GM23338 (cell line): ENCODE data around the gene SCN3B. TPM values are rescaled to one million over a fixed set of nuclear protein-coding genes. Genes with fewer than 3 reads are reported as not detected.

ENCODE experiments used
- ATAC-seq: fragments of 200-7000 bp; cut with Tn5 transposase; 3 replicates; pipeline ENCODE4 v1.9.1; 2020
- DNase-seq: peaks from one replicate; pipeline ENCODE4 v3.0.0-alpha.2; 2015; ENCODE audit warnings: low spot score
- H2AFZ ChIP-seq: fragments of 200-600 bp; sonication (generic); 2 replicates; pipeline ENCODE4 v1.8.0; 2016; ENCODE audit warnings: antibody characterized with exemption, mild to moderate bottlenecking, moderate library complexity
- H3F3A ChIP-seq: fragments of 200-600 bp; sonication (generic); replicated peaks from 2 replicates; pipeline ENCODE4 v1.8.0; 2017; ENCODE audit warnings: antibody characterized with exemption, mixed run types, low read depth
- H3K27ac ChIP-seq: fragments of 200-600 bp; sonication (generic); 2 replicates; pipeline ENCODE4 v1.6.1; 2016; ENCODE audit warnings: low read depth
- H3K27me3 ChIP-seq: fragments of 200-600 bp; sonication (generic); 2 replicates; pipeline ENCODE4 v1.8.0; 2016; ENCODE audit warnings: mild to moderate bottlenecking, mixed run types, moderate library complexity; ENCODE audit not compliant: insufficient read depth
- H3K36me3 ChIP-seq: fragments of 200-600 bp; sonication (generic); 2 replicates; pipeline ENCODE4 v1.8.0; 2016; ENCODE audit warnings: mild to moderate bottlenecking; ENCODE audit not compliant: insufficient read depth
- H3K4me1 ChIP-seq: fragments of 200-600 bp; sonication (generic); 2 replicates; pipeline ENCODE4 v1.8.0; 2016; ENCODE audit warnings: mild to moderate bottlenecking, moderate library complexity; ENCODE audit not compliant: insufficient read depth
- H3K4me2 ChIP-seq: fragments of 200-600 bp; sonication (generic); 2 replicates; pipeline ENCODE4 v1.7.1; 2017; ENCODE audit warnings: mixed run types
- H3K4me3 ChIP-seq: fragments of 200-600 bp; sonication (generic); 2 replicates; pipeline ENCODE4 v1.6.1; 2016; ENCODE audit warnings: mixed run types
- H3K79me2 ChIP-seq: fragments of 200-600 bp; sonication (generic); replicated peaks from 2 replicates; pipeline ENCODE4 v1.8.0; 2017; ENCODE audit warnings: mild to moderate bottlenecking; ENCODE audit not compliant: insufficient read depth
- H3K9me2 ChIP-seq: fragments of 200-600 bp; sonication (generic); 2 replicates; pipeline ENCODE4 v1.8.0; 2017; ENCODE audit not compliant: insufficient read depth
- H4K20me1 ChIP-seq: fragments of 200-600 bp; sonication (generic); replicated peaks from 2 replicates; pipeline ENCODE4 v1.8.0; 2017; ENCODE audit warnings: mild to moderate bottlenecking; ENCODE audit not compliant: insufficient read depth
- H3K27ac Mint-ChIP-seq: 2 replicates; pipeline ENCODE4 v1.8.0; 2020; ENCODE audit warnings: inconsistent platforms, mild to moderate bottlenecking, moderate library complexity, mixed read lengths
- H3K27me3 Mint-ChIP-seq: 3 replicates; pipeline ENCODE4 v1.8.0; 2022; ENCODE audit warnings: low read depth, mild to moderate bottlenecking, moderate library complexity, mixed read lengths, inconsistent platforms; ENCODE audit not compliant: insufficient read depth, poor library complexity
- H3K36me3 Mint-ChIP-seq: 3 replicates; pipeline ENCODE4 v1.8.0; 2021; ENCODE audit warnings: low read depth, mild to moderate bottlenecking, inconsistent platforms, moderate library complexity, mixed read lengths
- H3K4me1 Mint-ChIP-seq: 3 replicates; pipeline ENCODE4 v1.8.0; 2020; ENCODE audit warnings: mild to moderate bottlenecking, inconsistent platforms, mixed read lengths
- H3K4me3 Mint-ChIP-seq: 3 replicates; pipeline ENCODE4 v1.8.0; 2021; ENCODE audit warnings: moderate library complexity, mild to moderate bottlenecking, inconsistent platforms, mixed read lengths
- H3K9me3 Mint-ChIP-seq: 3 replicates; pipeline ENCODE4 v1.8.0; 2020; ENCODE audit warnings: moderate library complexity, mild to moderate bottlenecking, inconsistent platforms, mixed read lengths
- CREB1 ChIP-seq: fragments of 250-450 bp; sonication (Bioruptor Pico); IDR thresholded peaks from 2 replicates; pipeline ENCODE4 v1.5.0; 2020; ENCODE audit warnings: low read depth, mild to moderate bottlenecking, moderate library complexity
- ETS1 ChIP-seq: IDR thresholded peaks from 2 replicates; pipeline ENCODE4 v1.6.1; 2016; ENCODE audit warnings: antibody characterized with exemption
- EZH2 ChIP-seq: fragments of 200-600 bp; sonication (generic); IDR thresholded peaks from one replicate; pipeline ENCODE4 v1.8.0; 2017; ENCODE audit warnings: antibody characterized with exemption, mild to moderate bottlenecking, low read depth; ENCODE audit not compliant: unreplicated experiment
- EZH2phosphoT487 ChIP-seq: fragments of 200-600 bp; sonication (generic); IDR thresholded peaks from one replicate; pipeline ENCODE4 v1.8.1; 2018; ENCODE audit warnings: antibody characterized with exemption; ENCODE audit not compliant: unreplicated experiment
- JUNB ChIP-seq: IDR thresholded peaks from one replicate; pipeline ENCODE4 v1.6.1; 2016; ENCODE audit warnings: antibody characterized with exemption; ENCODE audit not compliant: unreplicated experiment
- NANOG ChIP-seq: IDR thresholded peaks from 2 replicates; pipeline ENCODE4 v1.6.1; 2016; ENCODE audit warnings: antibody characterized with exemption, borderline replicate concordance
- POLR2AphosphoS5 ChIP-seq: IDR thresholded peaks from 2 replicates; pipeline ENCODE4 v1.6.1; 2016; ENCODE audit warnings: antibody characterized with exemption, low read depth
- STAT1 ChIP-seq: IDR thresholded peaks from one replicate; pipeline ENCODE4 v1.6.1; 2016; ENCODE audit warnings: antibody characterized with exemption; ENCODE audit not compliant: unreplicated experiment
- ZNF114 ChIP-seq: fragments of 250-450 bp; sonication (Bioruptor Pico); IDR thresholded peaks from 2 replicates; pipeline ENCODE4 v1.5.0; 2020; ENCODE audit warnings: mild to moderate bottlenecking, moderate library complexity
- ZNF331 ChIP-seq: fragments of 250-450 bp; sonication (Bioruptor Pico); IDR thresholded peaks from 2 replicates; pipeline ENCODE4 v1.5.0; 2020; ENCODE audit warnings: low read depth, mild to moderate bottlenecking, moderate library complexity
- polyA plus RNA-seq: library from polyadenylated mRNA; unstranded; fragments of >200 nt; fragmentation: Nextera tagmentation; extraction: Ambion mirVana; gene quantifications from 2 replicates; pipeline ENCODE4 v1.2.1, GENCODE V29; 2016
- total RNA-seq: library from RNA; depleted of rRNA; stranded (reverse); fragments of >200 nt; shearing (Covaris generic); gene quantifications from 2 replicates; pipeline ENCODE4 v1.2.3, GENCODE V29; 2014
- TF ChIP-seq, protein P1 (sequence below), 2 experiments: fragments of 200-600 bp in 1 of 2; sonication (generic) in 1 of 2; conservative IDR thresholded peaks; 2 replicates each; pipeline versions ENCODE4 v1.5.1 to v1.6.1; 2016 to 2017; ENCODE audit warnings: antibody characterized with exemption in 2 of 2, low read depth in 2 of 2, mild to moderate bottlenecking in 2 of 2, moderate library complexity in 1 of 2
- TF ChIP-seq, protein P2 (sequence below): fragments of 250-450 bp; sonication (Bioruptor Pico); IDR thresholded peaks from 2 replicates; pipeline ENCODE4 v1.5.0; 2020; ENCODE audit warnings: mild to moderate bottlenecking, moderate library complexity
- TF ChIP-seq, protein P3 (sequence below): IDR thresholded peaks from one replicate; pipeline ENCODE4 v1.6.1; 2018; ENCODE audit warnings: antibody characterized with exemption; ENCODE audit not compliant: unreplicated experiment

SCN3B gene
- total and polyA plus RNA-seq, 2 experiments from 2014 or later: 0.74 to 1.7 TPM

- DNase-seq (no peak), ATAC-seq (no peak)
- Histone ChIP-seq H3K4me3 (no peak overlapping the region), H3K9me2 (no peaks in the 10 kb centered on the region), H2AFZ (no peak overlapping the region), H3F3A (no peaks in the 10 kb centered on the region; the same call in 1 of the 2 replicates), H3K4me1 (peaks cover under 1% of the 10 kb centered on the region), H3K27me3 (no peaks in the 10 kb centered on the region), H3K79me2 (no peaks in the 10 kb centered on the region; the same call in 1 of the 2 replicates), H3K4me2 (no peak overlapping the region), H3K27ac (no peak overlapping the region), H4K20me1 (no peaks in the 10 kb centered on the region), H3K36me3 (no peaks in the 10 kb centered on the region)
- Mint-ChIP-seq H3K27me3 (peaks cover 6% of the 10 kb centered on the region), H3K4me3 (no peak overlapping the region), H3K4me1 (peaks cover 23% of the 10 kb centered on the region), H3K9me3 (peaks cover 3% of the 10 kb centered on the region; the same call in 1 of the 3 replicates), H3K36me3 (peaks cover 5% of the 10 kb centered on the region; the same call in 1 of the 3 replicates), H3K27ac (no peak overlapping the region)
- TF ChIP-seq NANOG (no peak), JUNB (no peak), ETS1 (no peak), EZH2phosphoT487 (no peak), POLR2AphosphoS5 (no peak), STAT1 (no peak), ZNF114 (no peak), ZNF331 (CRISPR knock-in tag) (no peak), EZH2 (no peak), CREB1 (CRISPR knock-in tag) (no peak)
- TF ChIP-seq, protein P1, sequence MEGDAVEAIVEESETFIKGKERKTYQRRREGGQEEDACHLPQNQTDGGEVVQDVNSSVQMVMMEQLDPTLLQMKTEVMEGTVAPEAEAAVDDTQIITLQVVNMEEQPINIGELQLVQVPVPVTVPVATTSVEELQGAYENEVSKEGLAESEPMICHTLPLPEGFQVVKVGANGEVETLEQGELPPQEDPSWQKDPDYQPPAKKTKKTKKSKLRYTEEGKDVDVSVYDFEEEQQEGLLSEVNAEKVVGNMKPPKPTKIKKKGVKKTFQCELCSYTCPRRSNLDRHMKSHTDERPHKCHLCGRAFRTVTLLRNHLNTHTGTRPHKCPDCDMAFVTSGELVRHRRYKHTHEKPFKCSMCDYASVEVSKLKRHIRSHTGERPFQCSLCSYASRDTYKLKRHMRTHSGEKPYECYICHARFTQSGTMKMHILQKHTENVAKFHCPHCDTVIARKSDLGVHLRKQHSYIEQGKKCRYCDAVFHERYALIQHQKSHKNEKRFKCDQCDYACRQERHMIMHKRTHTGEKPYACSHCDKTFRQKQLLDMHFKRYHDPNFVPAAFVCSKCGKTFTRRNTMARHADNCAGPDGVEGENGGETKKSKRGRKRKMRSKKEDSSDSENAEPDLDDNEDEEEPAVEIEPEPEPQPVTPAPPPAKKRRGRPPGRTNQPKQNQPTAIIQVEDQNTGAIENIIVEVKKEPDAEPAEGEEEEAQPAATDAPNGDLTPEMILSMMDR (conservative IDR thresholded peaks at IDR 0.05; ENCODE audit: low read depth in 2 of 2): no peak
- TF ChIP-seq, protein P2, sequence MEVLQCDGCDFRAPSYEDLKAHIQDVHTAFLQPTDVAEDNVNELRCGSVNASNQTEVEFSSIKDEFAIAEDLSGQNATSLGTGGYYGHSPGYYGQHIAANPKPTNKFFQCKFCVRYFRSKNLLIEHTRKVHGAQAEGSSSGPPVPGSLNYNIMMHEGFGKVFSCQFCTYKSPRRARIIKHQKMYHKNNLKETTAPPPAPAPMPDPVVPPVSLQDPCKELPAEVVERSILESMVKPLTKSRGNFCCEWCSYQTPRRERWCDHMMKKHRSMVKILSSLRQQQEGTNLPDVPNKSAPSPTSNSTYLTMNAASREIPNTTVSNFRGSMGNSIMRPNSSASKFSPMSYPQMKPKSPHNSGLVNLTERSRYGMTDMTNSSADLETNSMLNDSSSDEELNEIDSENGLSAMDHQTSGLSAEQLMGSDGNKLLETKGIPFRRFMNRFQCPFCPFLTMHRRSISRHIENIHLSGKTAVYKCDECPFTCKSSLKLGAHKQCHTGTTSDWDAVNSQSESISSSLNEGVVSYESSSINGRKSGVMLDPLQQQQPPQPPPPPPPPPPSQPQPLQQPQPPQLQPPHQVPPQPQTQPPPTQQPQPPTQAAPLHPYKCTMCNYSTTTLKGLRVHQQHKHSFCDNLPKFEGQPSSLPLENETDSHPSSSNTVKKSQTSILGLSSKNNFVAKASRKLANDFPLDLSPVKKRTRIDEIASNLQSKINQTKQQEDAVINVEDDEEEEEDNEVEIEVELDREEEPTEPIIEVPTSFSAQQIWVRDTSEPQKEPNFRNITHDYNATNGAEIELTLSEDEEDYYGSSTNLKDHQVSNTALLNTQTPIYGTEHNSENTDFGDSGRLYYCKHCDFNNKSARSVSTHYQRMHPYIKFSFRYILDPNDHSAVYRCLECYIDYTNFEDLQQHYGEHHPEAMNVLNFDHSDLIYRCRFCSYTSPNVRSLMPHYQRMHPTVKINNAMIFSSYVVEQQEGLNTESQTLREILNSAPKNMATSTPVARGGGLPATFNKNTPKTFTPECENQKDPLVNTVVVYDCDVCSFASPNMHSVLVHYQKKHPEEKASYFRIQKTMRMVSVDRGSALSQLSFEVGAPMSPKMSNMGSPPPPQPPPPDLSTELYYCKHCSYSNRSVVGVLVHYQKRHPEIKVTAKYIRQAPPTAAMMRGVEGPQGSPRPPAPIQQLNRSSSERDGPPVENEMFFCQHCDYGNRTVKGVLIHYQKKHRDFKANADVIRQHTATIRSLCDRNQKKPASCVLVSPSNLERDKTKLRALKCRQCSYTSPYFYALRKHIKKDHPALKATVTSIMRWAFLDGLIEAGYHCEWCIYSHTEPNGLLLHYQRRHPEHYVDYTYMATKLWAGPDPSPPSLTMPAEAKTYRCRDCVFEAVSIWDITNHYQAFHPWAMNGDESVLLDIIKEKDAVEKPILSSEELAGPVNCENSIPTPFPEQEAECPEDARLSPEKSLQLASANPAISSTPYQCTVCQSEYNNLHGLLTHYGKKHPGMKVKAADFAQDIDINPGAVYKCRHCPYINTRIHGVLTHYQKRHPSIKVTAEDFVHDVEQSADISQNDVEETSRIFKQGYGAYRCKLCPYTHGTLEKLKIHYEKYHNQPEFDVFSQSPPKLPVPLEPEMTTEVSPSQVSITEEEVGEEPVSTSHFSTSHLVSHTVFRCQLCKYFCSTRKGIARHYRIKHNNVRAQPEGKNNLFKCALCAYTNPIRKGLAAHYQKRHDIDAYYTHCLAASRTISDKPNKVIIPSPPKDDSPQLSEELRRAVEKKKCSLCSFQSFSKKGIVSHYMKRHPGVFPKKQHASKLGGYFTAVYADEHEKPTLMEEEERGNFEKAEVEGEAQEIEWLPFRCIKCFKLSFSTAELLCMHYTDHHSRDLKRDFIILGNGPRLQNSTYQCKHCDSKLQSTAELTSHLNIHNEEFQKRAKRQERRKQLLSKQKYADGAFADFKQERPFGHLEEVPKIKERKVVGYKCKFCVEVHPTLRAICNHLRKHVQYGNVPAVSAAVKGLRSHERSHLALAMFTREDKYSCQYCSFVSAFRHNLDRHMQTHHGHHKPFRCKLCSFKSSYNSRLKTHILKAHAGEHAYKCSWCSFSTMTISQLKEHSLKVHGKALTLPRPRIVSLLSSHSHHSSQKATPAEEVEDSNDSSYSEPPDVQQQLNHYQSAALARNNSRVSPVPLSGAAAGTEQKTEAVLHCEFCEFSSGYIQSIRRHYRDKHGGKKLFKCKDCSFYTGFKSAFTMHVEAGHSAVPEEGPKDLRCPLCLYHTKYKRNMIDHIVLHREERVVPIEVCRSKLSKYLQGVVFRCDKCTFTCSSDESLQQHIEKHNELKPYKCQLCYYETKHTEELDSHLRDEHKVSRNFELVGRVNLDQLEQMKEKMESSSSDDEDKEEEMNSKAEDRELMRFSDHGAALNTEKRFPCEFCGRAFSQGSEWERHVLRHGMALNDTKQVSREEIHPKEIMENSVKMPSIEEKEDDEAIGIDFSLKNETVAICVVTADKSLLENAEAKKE (CRISPR knock-in tag): no peak
- TF ChIP-seq, protein P3, sequence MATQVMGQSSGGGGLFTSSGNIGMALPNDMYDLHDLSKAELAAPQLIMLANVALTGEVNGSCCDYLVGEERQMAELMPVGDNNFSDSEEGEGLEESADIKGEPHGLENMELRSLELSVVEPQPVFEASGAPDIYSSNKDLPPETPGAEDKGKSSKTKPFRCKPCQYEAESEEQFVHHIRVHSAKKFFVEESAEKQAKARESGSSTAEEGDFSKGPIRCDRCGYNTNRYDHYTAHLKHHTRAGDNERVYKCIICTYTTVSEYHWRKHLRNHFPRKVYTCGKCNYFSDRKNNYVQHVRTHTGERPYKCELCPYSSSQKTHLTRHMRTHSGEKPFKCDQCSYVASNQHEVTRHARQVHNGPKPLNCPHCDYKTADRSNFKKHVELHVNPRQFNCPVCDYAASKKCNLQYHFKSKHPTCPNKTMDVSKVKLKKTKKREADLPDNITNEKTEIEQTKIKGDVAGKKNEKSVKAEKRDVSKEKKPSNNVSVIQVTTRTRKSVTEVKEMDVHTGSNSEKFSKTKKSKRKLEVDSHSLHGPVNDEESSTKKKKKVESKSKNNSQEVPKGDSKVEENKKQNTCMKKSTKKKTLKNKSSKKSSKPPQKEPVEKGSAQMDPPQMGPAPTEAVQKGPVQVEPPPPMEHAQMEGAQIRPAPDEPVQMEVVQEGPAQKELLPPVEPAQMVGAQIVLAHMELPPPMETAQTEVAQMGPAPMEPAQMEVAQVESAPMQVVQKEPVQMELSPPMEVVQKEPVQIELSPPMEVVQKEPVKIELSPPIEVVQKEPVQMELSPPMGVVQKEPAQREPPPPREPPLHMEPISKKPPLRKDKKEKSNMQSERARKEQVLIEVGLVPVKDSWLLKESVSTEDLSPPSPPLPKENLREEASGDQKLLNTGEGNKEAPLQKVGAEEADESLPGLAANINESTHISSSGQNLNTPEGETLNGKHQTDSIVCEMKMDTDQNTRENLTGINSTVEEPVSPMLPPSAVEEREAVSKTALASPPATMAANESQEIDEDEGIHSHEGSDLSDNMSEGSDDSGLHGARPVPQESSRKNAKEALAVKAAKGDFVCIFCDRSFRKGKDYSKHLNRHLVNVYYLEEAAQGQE: no peak
Measured at GRCh38 chr11:123586568-123586967, 67.9 kb downstream of the SCN3B start.
